H4 (cell line): ENCODE data around the gene BMP8A. TPM values are rescaled to one million over a fixed set of nuclear protein-coding genes. Genes with fewer than 3 reads are reported as not detected.
A peak's percentile ranks its signal among the peaks of the same experiment; 100 is the strongest.
"Not testable (repeated sequence)": the region's sequence is repeated elsewhere in the genome, so short reads cannot be mapped to it uniquely, and the experiment has no call there.

Source experiments
- DNase-seq: peaks from one replicate; pipeline ENCODE4 v3.0.0-alpha.2; 2015; ENCODE audit warnings: low spot score
- total RNA-seq: library from RNA; depleted of rRNA; stranded (reverse); fragments of >200 nt; shearing (Covaris generic); gene quantifications from 2 replicates; pipeline ENCODE4 v1.2.3, GENCODE V29; 2014; rRNA removed

BMP8A gene
- not detected in 2 replicates for total RNA-seq

GRCh38 chr1:39491146-39491921, at the start of gene BMP8A:
Gene BMP8A, plus strand, starts transcription at chr1:39491636. Its CDS starts 356 bp downstream, at chr1:39491992.
- no peak for DNase-seq

GRCh38 chr1:39441797-39442196, 49.6 kb upstream of the BMP8A start:
- no peak for DNase-seq

GRCh38 chr1:39445573-39445972, 45.9 kb upstream of the BMP8A start:
- DNase-seq, result no peak

- no peak for DNase-seq
Measured at GRCh38 chr1:39446986-39447567, 44.4 kb upstream of the BMP8A start.

- DNase-seq, result not testable (repeated sequence)
Measured at GRCh38 chr1:39450041-39450440, 41.4 kb upstream of the BMP8A start.

GRCh38 chr1:39450956-39451606, 40.4 kb upstream of the BMP8A start:
- peak; percentile 36 for DNase-seq

GRCh38 chr1:39452081-39452480, 39.4 kb upstream of the BMP8A start:
- no peak for DNase-seq

- DNase-seq, result no peak
Measured at GRCh38 chr1:39452540-39452939, 38.9 kb upstream of the BMP8A start.

- no peak for DNase-seq
Measured at GRCh38 chr1:39453603-39454002, 37.8 kb upstream of the BMP8A start.

- no peak for DNase-seq
Measured at GRCh38 chr1:39458991-39459390, 32.4 kb upstream of the BMP8A start.

GRCh38 chr1:39462074-39462473, 29.4 kb upstream of the BMP8A start:
- DNase-seq, result no peak

GRCh38 chr1:39466413-39467107, 24.9 kb upstream of the BMP8A start:
- no peak for DNase-seq

GRCh38 chr1:39467108-39467720, 24.2 kb upstream of the BMP8A start:
- DNase-seq, result not testable (repeated sequence)

GRCh38 chr1:39469150-39469549, 22.3 kb upstream of the BMP8A start:
- DNase-seq, result no peak

- DNase-seq, result no peak
Measured at GRCh38 chr1:39470040-39470439, 21.4 kb upstream of the BMP8A start.

- no peak for DNase-seq
Measured at GRCh38 chr1:39472826-39473225, 18.6 kb upstream of the BMP8A start.

- DNase-seq, result no peak
Measured at GRCh38 chr1:39473324-39473723, 18.1 kb upstream of the BMP8A start.

- DNase-seq, result no peak
Measured at GRCh38 chr1:39474810-39475209, 16.6 kb upstream of the BMP8A start.

GRCh38 chr1:39475551-39475950, 15.9 kb upstream of the BMP8A start:
- DNase-seq, result not testable (repeated sequence)

- DNase-seq, result no peak
Measured at GRCh38 chr1:39478126-39478915, 13.1 kb upstream of the BMP8A start.

- no peak for DNase-seq
Measured at GRCh38 chr1:39481289-39481688, 10.1 kb upstream of the BMP8A start.
